Neuron (in vitro differentiated cells): Measurements from ENCODE around the gene ITGA11.

Experiments
- H2AFZ ChIP-seq: one replicate; pipeline ENCODE4 v1.6.1; 2013; ENCODE audit warnings: low read depth, mild to moderate bottlenecking, inconsistent platforms, low read length, moderate library complexity
- H3K27me3 ChIP-seq: one replicate; pipeline ENCODE4 v1.6.1; 2013; ENCODE audit warnings: low read length; ENCODE audit not compliant: insufficient read depth
- H3K36me3 ChIP-seq: one replicate; pipeline ENCODE4 v1.6.1; 2013; ENCODE audit warnings: low read length; ENCODE audit not compliant: insufficient read depth
- H3K4me1 ChIP-seq: one replicate; pipeline ENCODE4 v1.6.1; 2013; ENCODE audit warnings: low read length; ENCODE audit not compliant: insufficient read depth
- H3K4me3 ChIP-seq: 2 replicates; pipeline ENCODE4 v1.5.1; 2013; ENCODE audit warnings: mild to moderate bottlenecking, low read length, moderate library complexity
- H3K9me3 ChIP-seq: one replicate; pipeline ENCODE4 v1.6.1; 2013; ENCODE audit warnings: low read length

The ITGA11 gene

GRCh38 chr15:68335251-68335650, 96.7 kb downstream of the ITGA11 start:
- Histone ChIP-seq H3K27me3 (peaks cover 3% of the 10 kb centered on the region), H3K9me3 (no peaks in the 10 kb centered on the region), H3K4me3 (no peak overlapping the region), H3K4me1 (peaks cover 4% of the 10 kb centered on the region), H3K36me3 (no peaks in the 10 kb centered on the region), H2AFZ (no peak overlapping the region)

- Histone ChIP-seq H2AFZ (no peak overlapping the region), H3K4me1 (peaks cover 4% of the 10 kb centered on the region), H3K4me3 (no peak overlapping the region), H3K36me3 (no peaks in the 10 kb centered on the region), H3K9me3 (no peaks in the 10 kb centered on the region), H3K27me3 (peaks cover 7% of the 10 kb centered on the region)
Observed at GRCh38 chr15:68334661-68335124, 97.3 kb downstream of the ITGA11 start.

DNA sequence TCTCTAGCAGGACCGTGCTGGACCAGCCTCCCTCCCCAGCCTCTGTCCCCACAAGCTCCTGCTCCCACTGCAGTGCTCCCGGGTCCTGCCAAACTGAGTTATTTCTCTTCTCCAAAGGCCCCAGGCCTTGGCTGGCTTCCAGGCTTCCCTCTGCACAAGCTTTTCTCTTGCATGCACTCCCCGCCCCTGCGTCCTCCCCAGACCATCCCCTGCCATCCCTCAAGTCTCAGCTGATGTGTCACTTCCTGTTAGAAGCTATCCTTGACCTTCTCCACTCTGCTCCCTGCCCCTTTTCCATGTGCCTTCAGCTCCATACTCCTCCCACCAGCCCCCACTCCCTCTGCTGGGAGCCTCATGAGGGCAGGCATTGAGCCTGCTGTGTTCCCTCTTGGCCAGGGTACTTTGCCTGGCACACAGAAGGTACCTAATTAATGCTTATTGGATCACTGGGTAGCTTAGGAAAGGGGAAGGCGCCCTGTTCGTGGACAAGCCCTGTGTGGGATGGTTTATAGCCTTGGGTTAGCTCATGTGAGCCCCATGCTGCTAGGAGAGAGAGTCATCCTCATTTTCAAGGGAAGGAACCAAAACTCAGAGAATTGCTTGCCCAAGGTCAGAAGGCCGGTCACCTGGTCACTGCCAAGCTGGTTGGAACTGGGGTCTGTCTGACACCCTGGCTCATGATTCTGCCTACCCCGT, 98.0 kb downstream of the ITGA11 start:
- no peaks in the 10 kb centered on the region for H3K36me3 ChIP-seq
- no peak overlapping the region for H2AFZ ChIP-seq
- H3K4me3 ChIP-seq = no peak overlapping the region
- H3K9me3 ChIP-seq = no peaks in the 10 kb centered on the region
- H3K27me3 ChIP-seq = peaks cover 6% of the 10 kb centered on the region
- peaks cover 4% of the 10 kb centered on the region for H3K4me1 ChIP-seq

- no peak overlapping the region for H3K4me3 ChIP-seq
- H3K4me1 ChIP-seq = peaks cover 4% of the 10 kb centered on the region
- peaks cover 7% of the 10 kb centered on the region for H3K27me3 ChIP-seq
- no peak overlapping the region for H2AFZ ChIP-seq
- no peaks in the 10 kb centered on the region for H3K9me3 ChIP-seq
- no peaks in the 10 kb centered on the region for H3K36me3 ChIP-seq
Observed at GRCh38 chr15:68332266-68332665, 99.7 kb downstream of the ITGA11 start.

- Histone ChIP-seq H3K27me3 (peaks cover 13% of the 10 kb centered on the region), H2AFZ (no peak overlapping the region), H3K9me3 (no peaks in the 10 kb centered on the region), H3K4me3 (no peak overlapping the region), H3K4me1 (peaks cover 4% of the 10 kb centered on the region), H3K36me3 (no peaks in the 10 kb centered on the region)
Observed at GRCh38 chr15:68330901-68331300, 101.1 kb downstream of the ITGA11 start.

DNA sequence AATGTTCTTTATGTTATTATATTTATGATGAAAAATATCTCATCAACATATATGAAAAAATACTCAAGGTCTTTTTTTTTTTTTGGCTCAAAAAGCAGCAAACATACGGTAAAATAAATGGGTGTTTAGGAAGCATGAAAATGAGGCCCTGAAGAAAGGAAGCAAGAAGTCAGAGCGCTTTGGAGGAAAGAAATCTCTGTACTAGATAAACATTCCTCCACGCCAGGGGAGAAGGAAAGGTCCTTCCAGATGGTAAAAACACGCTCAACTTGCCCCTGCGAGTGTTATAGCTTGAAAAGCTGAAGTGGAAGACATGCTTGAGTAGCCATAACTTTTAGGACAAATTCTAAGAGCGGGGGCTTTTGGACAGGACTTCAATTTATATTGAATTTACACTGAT, 101.5 kb downstream of the ITGA11 start:
- Histone ChIP-seq H3K36me3 (no peaks in the 10 kb centered on the region), H3K4me3 (no peak overlapping the region), H2AFZ (no peak overlapping the region), H3K27me3 (peaks cover 13% of the 10 kb centered on the region), H3K4me1 (peaks cover 4% of the 10 kb centered on the region), H3K9me3 (no peaks in the 10 kb centered on the region)

GRCh38 chr15:68328964-68329363, 103.0 kb downstream of the ITGA11 start:
- Histone ChIP-seq H3K36me3 (no peaks in the 10 kb centered on the region), H3K27me3 (peaks cover 13% of the 10 kb centered on the region), H3K4me1 (peaks cover 4% of the 10 kb centered on the region), H2AFZ (no peak overlapping the region), H3K4me3 (no peak overlapping the region), H3K9me3 (no peaks in the 10 kb centered on the region)

DNA sequence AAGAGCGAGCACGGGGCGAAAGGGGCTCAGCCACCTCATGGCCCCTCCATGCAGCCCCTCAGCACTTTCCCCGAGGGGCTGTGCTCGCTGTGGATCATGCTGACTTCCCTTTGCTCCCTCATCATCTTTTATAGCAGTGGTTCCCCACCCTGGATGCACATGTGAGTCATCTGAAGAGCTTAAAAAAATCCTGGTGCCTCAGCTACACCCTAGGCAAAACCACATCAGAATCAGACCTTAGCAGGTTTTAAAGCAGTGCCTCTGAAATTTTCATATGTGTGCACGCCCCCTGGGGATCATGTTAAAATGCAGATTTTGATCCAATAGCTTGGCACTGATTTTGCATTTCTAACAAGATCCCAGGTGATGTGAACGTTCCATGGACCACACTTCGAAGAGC, 103.5 kb downstream of the ITGA11 start:
- H3K9me3 ChIP-seq = no peaks in the 10 kb centered on the region
- H3K36me3 ChIP-seq = no peaks in the 10 kb centered on the region
- H3K4me3 ChIP-seq = no peak overlapping the region
- peaks cover 4% of the 10 kb centered on the region for H3K4me1 ChIP-seq
- H2AFZ ChIP-seq = no peak overlapping the region
- peaks cover 18% of the 10 kb centered on the region for H3K27me3 ChIP-seq

GRCh38 chr15:68326711-68327354, 105.1 kb downstream of the ITGA11 start:
- Histone ChIP-seq H3K36me3 (no peaks in the 10 kb centered on the region), H3K4me1 (peaks cover 4% of the 10 kb centered on the region), H3K9me3 (no peaks in the 10 kb centered on the region), H3K4me3 (no peak overlapping the region), H3K27me3 (peaks cover 23% of the 10 kb centered on the region), H2AFZ (no peak overlapping the region)

- no peak overlapping the region for H2AFZ ChIP-seq
- H3K9me3 ChIP-seq = no peaks in the 10 kb centered on the region
- no peaks in the 10 kb centered on the region for H3K36me3 ChIP-seq
- no peak overlapping the region for H3K4me3 ChIP-seq
- peaks cover under 1% of the 10 kb centered on the region for H3K4me1 ChIP-seq
- peaks cover 29% of the 10 kb centered on the region for H3K27me3 ChIP-seq
Observed at GRCh38 chr15:68325726-68326125, 106.2 kb downstream of the ITGA11 start.

GRCh38 chr15:68322796-68323195, 109.2 kb downstream of the ITGA11 start:
- no peak overlapping the region for H3K4me3 ChIP-seq
- peaks cover 29% of the 10 kb centered on the region for H3K27me3 ChIP-seq
- no peaks in the 10 kb centered on the region for H3K9me3 ChIP-seq
- H3K4me1 ChIP-seq = no peaks in the 10 kb centered on the region
- no peak overlapping the region for H2AFZ ChIP-seq
- no peaks in the 10 kb centered on the region for H3K36me3 ChIP-seq

DNA sequence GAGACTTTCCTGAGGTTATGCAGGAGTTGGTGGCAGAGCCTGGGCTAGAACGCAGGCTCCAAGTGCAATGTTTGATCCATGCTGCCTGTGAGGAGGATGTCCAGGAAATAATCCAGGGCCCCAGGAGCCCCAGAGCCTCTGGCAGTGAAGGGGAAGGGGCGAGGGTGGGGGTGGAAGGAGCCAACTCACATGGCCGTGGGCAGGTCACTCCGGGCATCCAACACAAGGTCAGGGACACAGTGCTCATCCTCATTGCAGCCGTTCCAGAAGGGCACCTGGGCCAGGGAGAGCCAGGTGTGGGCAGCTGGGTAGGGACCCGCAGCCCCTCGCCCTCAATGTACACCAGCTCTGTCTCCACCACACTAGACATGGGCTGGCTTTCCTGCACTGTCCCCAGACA, 110.7 kb downstream of the ITGA11 start:
- Histone ChIP-seq H3K4me1 (no peaks in the 10 kb centered on the region), H2AFZ (no peak overlapping the region), H3K27me3 (peaks cover 24% of the 10 kb centered on the region), H3K4me3 (no peak overlapping the region), H3K36me3 (no peaks in the 10 kb centered on the region), H3K9me3 (no peaks in the 10 kb centered on the region)

DNA sequence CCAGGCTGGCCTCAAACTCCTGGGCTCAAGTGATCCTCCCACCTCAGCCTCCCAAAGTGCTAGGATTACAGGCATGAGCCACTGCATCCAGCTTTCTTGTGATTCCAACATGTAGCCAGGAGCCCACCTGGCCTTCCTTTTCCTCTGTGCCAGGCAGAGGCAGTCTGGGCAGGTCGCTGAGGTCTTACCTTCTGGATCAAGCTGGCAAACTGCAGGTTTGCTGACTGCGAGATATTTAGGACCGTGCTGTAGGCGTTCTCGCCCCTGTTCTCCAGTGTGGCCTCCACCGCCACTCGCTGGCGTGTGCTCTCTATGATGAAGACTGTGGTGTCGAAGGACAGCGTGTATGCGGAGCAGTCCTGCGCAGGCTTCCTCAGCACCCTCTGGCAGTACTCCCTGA, 112.0 kb downstream of the ITGA11 start:
- Histone ChIP-seq H3K9me3 (no peaks in the 10 kb centered on the region), H3K36me3 (no peaks in the 10 kb centered on the region), H3K4me1 (peaks cover 4% of the 10 kb centered on the region), H2AFZ (no peak overlapping the region), H3K27me3 (peaks cover 26% of the 10 kb centered on the region), H3K4me3 (no peak overlapping the region)
